K562 (cell line): ENCODE measurements around the gene FARSB. TPM values are rescaled to one million over a fixed set of nuclear protein-coding genes. Genes with fewer than 3 reads are reported as not detected.

ENCODE experiments used
- ATAC-seq: fragments of 200-7000 bp; cut with Tn5 transposase; 3 replicates; pipeline ENCODE4 v1.9.1; 2020; ENCODE audit warnings: moderate library complexity
- BruUV-seq: library from RNA; stranded (reverse); fragments of 400-500 nt; replicated peaks from 2 replicates; lab custom pipeline; 2021; lab: Mats Ljungman, UMichigan
- CTCF ChIA-PET: fragments of 300-600 bp; formaldehyde crosslinking; extraction: SDS; loops from one replicate; lab custom pipeline; 2021; ENCODE audit warnings: low intra/inter-chr PET ratio; lab: Yijun Ruan, JAX
- POLR2A ChIA-PET: fragments of 300-600, 350-650 bp; sonication (Branson Sonifier 250); formaldehyde crosslinking; extraction: SDS; loops from one replicate; lab custom pipeline; 2021; ENCODE audit warnings: antibody characterized with exemption, inconsistent platforms; lab: Yijun Ruan, JAX
- DNase-seq, 4 experiments: peaks; one replicate each; pipeline versions ENCODE4 v3.0.0 to v3.0.0-alpha.2; 2011 to 2018; ENCODE audit warnings: low spot score in 3 of 4, mixed read lengths in 3 of 4; ENCODE audit errors: extremely low read depth in 1 of 4
- FAIRE-seq: peaks from 2 replicates; lab custom pipeline; 2011; peaks lifted over from hg19 to GRCh38; lab: Jason Lieb, UNC
- H2AFZ ChIP-seq: 2 replicates; pipeline ENCODE4 v1.6.0; 2011; ENCODE audit warnings: low read depth, low read length, control low read depth, inconsistent platforms
- H3K27ac ChIP-seq: fragments of 200-600 bp; 3 replicates; pipeline ENCODE4 v1.8.0; 2011; ENCODE audit warnings: low read depth, mild to moderate bottlenecking, control low read depth, inconsistent platforms, low read length, moderate library complexity, mixed read lengths; ENCODE audit errors: extremely low read depth
- H3K27me3 ChIP-seq, 2 experiments: fragments of 300-600 bp in 1 of 2; 2 replicates in 1 of 2; 3 replicates in 1 of 2; pipeline versions ENCODE4 v1.6.0 to v1.8.0; 2011; ENCODE audit warnings: inconsistent platforms in 2 of 2, low read length in 2 of 2, mild to moderate bottlenecking in 1 of 2, mixed read lengths in 1 of 2, moderate library complexity in 1 of 2; ENCODE audit not compliant: control insufficient read depth in 2 of 2, insufficient read depth in 2 of 2
- H3K36me3 ChIP-seq: fragments of 300-600 bp; 3 replicates; pipeline ENCODE4 v1.8.0; 2011; ENCODE audit warnings: mild to moderate bottlenecking, low read length, inconsistent platforms; ENCODE audit not compliant: control insufficient read depth, insufficient read depth
- H3K4me1 ChIP-seq, 2 experiments: fragments of 200-600 bp in 1 of 2; replicated peaks in 1 of 2; 2 replicates in 1 of 2; 3 replicates in 1 of 2; pipeline versions ENCODE4 v1.5.1 to v1.8.0; 2011; ENCODE audit warnings: inconsistent platforms in 2 of 2, low read length in 2 of 2, mild to moderate bottlenecking in 1 of 2, mixed read lengths in 1 of 2, moderate library complexity in 1 of 2; ENCODE audit not compliant: control insufficient read depth in 2 of 2, insufficient read depth in 2 of 2
- H3K4me2 ChIP-seq: 2 replicates; pipeline ENCODE4 v1.6.1; 2011; ENCODE audit warnings: low read length, control low read depth, inconsistent platforms, mixed read lengths; ENCODE audit not compliant: insufficient read depth
- H3K4me3 ChIP-seq: fragments of 200-600 bp; sonication (generic), shearing (Covaris generic); 2 replicates; pipeline ENCODE4 v1.5.1; 2016; ENCODE audit warnings: control low read depth, inconsistent platforms
- H3K79me2 ChIP-seq: fragments of 200-600 bp; 3 replicates; pipeline ENCODE4 v1.8.0; 2011; ENCODE audit warnings: low read length, inconsistent platforms; ENCODE audit not compliant: control insufficient read depth, insufficient read depth
- H3K9ac ChIP-seq, 2 experiments: 2 replicates each; pipeline versions ENCODE4 v1.6.0 to v1.6.1; 2011; ENCODE audit warnings: low read depth in 2 of 2, low read length in 2 of 2, control low read depth in 1 of 2, inconsistent platforms in 1 of 2, mild to moderate bottlenecking in 1 of 2, mixed read lengths in 1 of 2; ENCODE audit not compliant: insufficient read depth in 1 of 2
- H3K9me1 ChIP-seq: one replicate; pipeline ENCODE4 v1.6.0; 2011; ENCODE audit warnings: inconsistent platforms, mild to moderate bottlenecking, low read length, moderate library complexity; ENCODE audit not compliant: control insufficient read depth, insufficient read depth
- H3K9me3 ChIP-seq: replicated peaks from 2 replicates; pipeline ENCODE4 v1.5.1; 2011; ENCODE audit warnings: low read depth, low read length, inconsistent platforms; ENCODE audit not compliant: control insufficient read depth, insufficient read depth
- H4K20me1 ChIP-seq: replicated peaks from 2 replicates; pipeline ENCODE4 v1.6.1; 2011; ENCODE audit warnings: low read length, inconsistent platforms, mixed read lengths; ENCODE audit not compliant: control insufficient read depth, insufficient read depth
- BCL6 ChIP-seq: fragments of 250-450 bp; sonication (Bioruptor Pico); IDR thresholded peaks from 2 replicates; pipeline ENCODE4 v1.4.0; 2020
- COPS2 ChIP-seq: fragments of 450-650 bp; conservative IDR thresholded peaks from 2 replicates; pipeline ENCODE4 v1.6.1; 2016; ENCODE audit warnings: mild to moderate bottlenecking, moderate library complexity
- GTF2F1 ChIP-seq: IDR thresholded peaks from 2 replicates; pipeline ENCODE4 v1.6.1; 2011; ENCODE audit warnings: low read depth, low read length, improper control_type of control experiment
- HMGN3 ChIP-seq: IDR thresholded peaks from 2 replicates; pipeline ENCODE4 v1.6.1; 2011; ENCODE audit warnings: borderline replicate concordance, low read depth, mild to moderate bottlenecking, mixed read lengths, low read length; ENCODE audit not compliant: insufficient read length; ENCODE audit errors: extremely low read depth
- KDM1A ChIP-seq, 2 experiments: fragments of 450-650 bp; IDR thresholded peaks; 2 replicates each; pipeline ENCODE4 v1.6.1; 2016; ENCODE audit warnings: mild to moderate bottlenecking in 2 of 2
- MAFG ChIP-seq: fragments of 450-650 bp; conservative IDR thresholded peaks from 2 replicates; pipeline ENCODE4 v1.6.1; 2016; ENCODE audit warnings: missing genetic modification characterization, missing compliant biosample characterization
- MEF2D ChIP-seq: conservative IDR thresholded peaks from 2 replicates; pipeline ENCODE4 v1.6.1; 2016; ENCODE audit warnings: low read depth, missing genetic modification characterization, missing compliant biosample characterization
- PHB ChIP-seq: fragments of 250-450 bp; sonication (Bioruptor Pico); IDR thresholded peaks from 2 replicates; pipeline ENCODE4 v1.5.0; 2021
- PTTG1 ChIP-seq: fragments of 450-650 bp; IDR thresholded peaks from 2 replicates; pipeline ENCODE4 v1.6.1; 2016; ENCODE audit warnings: low read depth, mild to moderate bottlenecking, missing genetic modification characterization, missing compliant biosample characterization
- SMAD3 ChIP-seq: fragments of 450-650 bp; formaldehyde crosslinking; conservative IDR thresholded peaks from 2 replicates; pipeline ENCODE4 v1.4.0; 2020; ENCODE audit warnings: mild to moderate bottlenecking
- TAF7 ChIP-seq: fragments of 450-650 bp; IDR thresholded peaks from 2 replicates; pipeline ENCODE4 v1.6.1; 2016; ENCODE audit warnings: missing genetic modification characterization, missing compliant biosample characterization
- ZNF280A ChIP-seq: fragments of 450-650 bp; IDR thresholded peaks from 2 replicates; pipeline ENCODE4 v1.6.1; 2018; ENCODE audit warnings: mild to moderate bottlenecking, low read depth; ENCODE audit not compliant: partially characterized antibody
- ZNF696 ChIP-seq: fragments of 250-450 bp; sonication (Bioruptor Pico); conservative IDR thresholded peaks from 2 replicates; pipeline ENCODE4 v1.4.0; 2020; ENCODE audit warnings: mild to moderate bottlenecking, moderate library complexity
- WGBS: fragments of 100-300 bp; shearing (Covaris generic); methylation state at CpG from one replicate; pipeline ENCODE4 v1.1.6; 2016; ENCODE audit warnings: low coverage, mixed read lengths; ENCODE audit not compliant: insufficient coverage; ENCODE audit errors: missing lambda C conversion rate; 5-methylcytosine and 5-hydroxymethylcytosine counted together
- in situ Hi-C: fragments of 300-500 bp; cut with MboI; formaldehyde crosslinking; loops from 4 replicates; pipeline ENCODE4 v1.15.0; 2018; ENCODE audit warnings: inconsistent platforms, mixed read lengths
- intact Hi-C: fragments of 100-400 bp; cut with micrococcal nuclease; formaldehyde crosslinking; loops from 2 replicates; pipeline ENCODE4 v1.14.2; 2022
- polyA plus RNA-seq, 8 experiments: library from polyadenylated mRNA; depleted of rRNA in 4 of 8; stranded (reverse) in 5 of 8; unstranded in 3 of 8; fragments of >200 nt; fragmentation: Nextera tagmentation in 2 of 8; fragmentation: Illumina TruSeq in 1 of 8; extraction: Ambion mirVana in 2 of 8; extraction: Trizol in 1 of 8; gene quantifications; 2 replicates each; pipeline versions ENCODE4 v1.2.1 to v1.2.3, GENCODE V29; 2011 to 2014; ENCODE audit warnings: inconsistent platforms in 1 of 8, missing spikeins in 1 of 8
- total RNA-seq, 7 experiments: library from RNA; depleted of rRNA in 6 of 7; stranded (reverse); fragments of >200 nt in 6 of 7; fragmentation: Illumina TruSeq in 2 of 7; extraction: Trizol in 2 of 7; gene quantifications; 2 replicates each; pipeline versions ENCODE4 v1.2.1 to v1.2.3, GENCODE V29; 2011 to 2021; ENCODE audit warnings: low replicate concordance in 1 of 7

FARSB gene
- total and polyA plus RNA-seq, 9 of the 15 experiments (the other 6 are each of a cell fraction or from before 2014, with no cell fraction given): 26.6 to 171 (median 55.7) TPM

GRCh38 chr2:222544661-222545060 lies 111.2 kb downstream of the FARSB start:
- 0% methylated on average over 1 of the region's 1 CpG for WGBS
- ChIA-PET POLR2A (interaction anchor here (1.1 kb wide), 1 partner anchor 29 kb away, joined by 3 read pairs; no protein-coding TSS in a partner anchor), CTCF (no interaction called here)
- Histone ChIP-seq H4K20me1 (no peaks in the 10 kb centered on the region), H3K27me3 (no peaks in the 10 kb centered on the region), H3K27ac (no peak overlapping the region), H3K9me3 (no peaks in the 10 kb centered on the region), H3K4me1 (no peaks in the 10 kb centered on the region), H3K9ac (no peak overlapping the region), H3K4me3 (no peak overlapping the region), H3K79me2 (no peaks in the 10 kb centered on the region), H2AFZ (no peak overlapping the region), H3K4me2 (no peak overlapping the region), H3K36me3 (no peaks in the 10 kb centered on the region), H3K9me1 (no peaks in the 10 kb centered on the region)
- BruUV-seq: no TSS peak
- TF ChIP-seq ZNF280A (no peak), MEF2D (tag) (no peak), BCL6 (CRISPR knock-in tag) (no peak), PHB (CRISPR knock-in tag) (no peak), HMGN3 (no peak), MAFG (tag) (no peak), PTTG1 (no peak), SMAD3 (CRISPR knock-in tag) (no peak), COPS2 (no peak), ZNF696 (no peak), TAF7 (no peak), KDM1A (IDR thresholded peaks at IDR 0.05) (no peak), GTF2F1 (no peak)
- DNase-seq: no peak
- ATAC-seq: no peak
- intact Hi-C loops (loop anchor here (5.0 kb wide), 1 partner anchor 502 kb away; no protein-coding TSS in a partner anchor), in situ Hi-C loops (no loop called here)
- no peak for FAIRE-seq
